CMK (cell line): ENCODE results near the gene ALPK3.
"Not testable (repeated sequence)": the region's sequence is repeated elsewhere in the genome, so short reads cannot be mapped to it uniquely, and the experiment has no call there.

Experiments used
- DNase-seq: peaks from one replicate; pipeline ENCODE4 v3.0.0-alpha.2; 2010; ENCODE audit warnings: low read depth

ALPK3 gene

DNA sequence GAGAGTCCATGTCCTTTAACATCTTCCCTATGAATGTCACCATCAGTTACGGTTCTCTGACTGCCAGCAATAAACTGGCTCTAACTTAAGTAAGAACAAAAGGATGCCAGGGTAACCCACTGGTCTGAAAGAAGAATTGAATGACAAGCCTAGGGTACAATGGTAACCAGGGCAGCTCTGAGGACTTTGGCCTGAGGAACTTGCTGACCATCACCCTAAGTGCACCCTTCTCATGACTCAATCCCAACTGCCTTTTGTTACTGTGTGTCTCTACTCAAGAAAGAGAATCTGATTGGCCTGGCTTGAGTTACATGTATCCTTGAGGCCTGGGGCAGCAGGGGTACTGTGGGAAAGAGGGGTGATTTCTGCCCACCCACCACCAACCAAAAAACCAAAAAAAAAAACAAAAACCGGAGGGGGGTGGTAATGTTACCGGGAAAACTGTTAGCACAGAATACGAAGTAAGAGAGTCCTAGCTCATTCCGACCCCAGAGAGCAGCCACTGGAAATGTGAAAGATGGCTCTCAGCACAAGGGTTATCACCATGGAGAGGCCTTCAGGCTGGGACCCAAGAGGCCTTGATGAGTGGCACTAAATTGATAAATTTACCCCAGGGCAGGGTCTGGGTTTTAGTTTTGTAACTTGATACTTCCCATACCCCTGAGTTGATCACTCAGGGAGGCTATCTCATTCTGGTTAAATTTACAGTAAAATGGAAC, 58.0 kb downstream of the ALPK3 start:
- DNase-seq = no peak

DNA sequence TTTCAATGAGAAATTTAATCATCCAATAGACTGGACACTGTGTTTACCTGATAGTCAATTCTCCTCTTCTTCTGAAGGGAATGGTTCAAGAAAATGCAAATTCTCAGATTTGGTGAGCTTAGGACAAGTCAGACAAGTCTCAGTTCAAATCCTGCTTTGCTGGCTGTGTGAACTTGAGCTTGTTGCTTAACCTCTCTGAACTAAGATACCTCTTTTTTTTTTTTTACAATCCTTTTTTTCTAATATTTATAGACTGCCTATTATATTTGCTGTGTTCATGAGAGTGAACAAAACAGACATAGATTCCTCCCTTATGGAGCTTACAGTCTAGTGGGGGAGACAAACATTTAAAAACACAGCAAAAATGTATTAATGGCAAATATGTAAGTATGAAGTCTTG, 59.1 kb downstream of the ALPK3 start:
- no peak for DNase-seq

DNA sequence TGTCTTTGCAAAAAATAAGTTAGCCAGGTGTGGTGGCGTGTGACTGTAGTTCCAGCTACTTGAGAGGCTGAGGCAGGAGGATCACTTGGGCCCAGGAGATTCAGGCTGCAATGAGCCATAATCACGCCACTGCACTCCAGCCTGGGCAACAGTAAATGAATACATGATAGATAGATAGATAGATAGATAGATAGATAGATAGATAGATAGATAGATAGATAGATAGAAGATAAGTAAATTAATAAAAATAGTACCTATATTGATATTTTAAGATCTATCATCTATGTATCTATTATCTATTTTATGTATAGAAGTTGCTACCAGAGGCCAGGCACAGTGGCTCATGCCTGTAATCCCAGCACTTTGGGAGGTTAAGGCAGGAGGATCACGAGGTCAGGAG, 60.5 kb downstream of the ALPK3 start:
- not testable (repeated sequence) for DNase-seq

DNA sequence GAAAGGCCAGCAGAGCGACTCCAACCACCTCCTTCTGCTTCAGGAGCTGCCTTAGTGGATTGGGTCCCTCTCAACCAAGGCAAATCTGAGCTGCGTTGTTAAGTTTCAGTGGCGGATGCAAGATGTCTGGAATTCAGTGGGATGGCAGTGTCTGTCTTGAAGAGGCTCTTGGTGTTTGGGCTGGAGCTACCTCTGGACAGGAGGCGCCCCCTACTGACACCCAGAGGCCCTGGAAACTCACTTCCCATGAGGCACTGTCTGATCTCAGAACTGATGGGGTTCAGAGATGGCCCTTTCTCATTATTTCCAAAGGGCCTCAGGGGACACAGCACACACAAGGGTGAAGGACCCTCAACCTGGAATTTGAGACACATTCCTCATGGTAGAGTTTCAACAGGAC, 61.3 kb downstream of the ALPK3 start:
- no peak for DNase-seq

DNA sequence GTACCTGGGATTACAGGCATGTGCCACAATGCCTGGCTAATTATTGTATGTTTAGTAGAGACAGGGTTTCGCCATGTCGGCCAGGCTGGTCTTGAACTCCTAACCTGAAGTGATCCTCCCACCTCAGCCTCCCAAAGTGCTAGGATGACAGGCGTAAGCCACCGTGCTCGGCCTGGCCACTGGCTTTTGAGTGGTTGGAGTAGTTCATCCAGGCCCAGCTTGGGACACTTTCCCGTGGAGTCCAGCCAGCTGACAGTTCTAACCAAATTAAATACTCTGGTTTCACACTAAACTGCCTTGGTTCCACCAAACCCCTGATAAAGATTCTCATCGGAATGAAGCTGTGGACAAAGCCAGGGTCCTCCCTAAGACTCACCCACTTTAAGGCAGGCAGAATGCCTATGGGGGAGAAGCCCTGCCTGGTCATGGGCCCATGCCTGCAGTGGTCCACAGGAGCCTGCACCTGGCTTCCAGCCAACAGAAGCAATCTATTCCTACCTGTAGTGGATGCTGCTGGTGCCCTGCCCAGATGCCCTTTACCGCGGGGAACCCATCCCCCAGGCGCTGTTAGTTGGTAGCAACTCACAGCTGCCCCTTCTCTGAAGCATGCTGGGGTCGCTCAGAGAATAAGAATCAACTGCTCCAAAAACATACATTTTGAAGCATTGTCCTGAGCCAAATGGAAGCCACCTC, 62.1 kb downstream of the ALPK3 start:
- DNase-seq = no peak

DNA sequence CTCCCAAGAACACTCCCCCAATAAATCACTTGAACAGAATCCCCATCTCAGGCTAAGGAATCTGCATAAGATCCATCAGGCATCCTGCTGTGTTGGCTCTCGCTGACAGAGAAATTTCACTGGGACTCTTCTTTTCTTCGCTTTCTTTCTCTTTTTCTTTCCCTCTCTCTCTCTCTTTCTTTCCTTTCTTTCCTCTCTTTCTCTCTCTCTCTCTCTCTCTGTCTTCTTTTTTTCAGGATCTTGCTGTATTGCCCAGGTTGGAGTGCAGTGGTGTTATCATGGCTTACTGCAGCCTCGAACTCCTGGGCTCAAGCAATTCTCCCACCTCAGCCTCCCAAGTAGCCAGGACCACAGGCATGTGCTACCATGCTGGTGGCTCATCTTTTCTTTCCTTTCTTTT, 62.9 kb downstream of the ALPK3 start:
- DNase-seq = no peak

DNA sequence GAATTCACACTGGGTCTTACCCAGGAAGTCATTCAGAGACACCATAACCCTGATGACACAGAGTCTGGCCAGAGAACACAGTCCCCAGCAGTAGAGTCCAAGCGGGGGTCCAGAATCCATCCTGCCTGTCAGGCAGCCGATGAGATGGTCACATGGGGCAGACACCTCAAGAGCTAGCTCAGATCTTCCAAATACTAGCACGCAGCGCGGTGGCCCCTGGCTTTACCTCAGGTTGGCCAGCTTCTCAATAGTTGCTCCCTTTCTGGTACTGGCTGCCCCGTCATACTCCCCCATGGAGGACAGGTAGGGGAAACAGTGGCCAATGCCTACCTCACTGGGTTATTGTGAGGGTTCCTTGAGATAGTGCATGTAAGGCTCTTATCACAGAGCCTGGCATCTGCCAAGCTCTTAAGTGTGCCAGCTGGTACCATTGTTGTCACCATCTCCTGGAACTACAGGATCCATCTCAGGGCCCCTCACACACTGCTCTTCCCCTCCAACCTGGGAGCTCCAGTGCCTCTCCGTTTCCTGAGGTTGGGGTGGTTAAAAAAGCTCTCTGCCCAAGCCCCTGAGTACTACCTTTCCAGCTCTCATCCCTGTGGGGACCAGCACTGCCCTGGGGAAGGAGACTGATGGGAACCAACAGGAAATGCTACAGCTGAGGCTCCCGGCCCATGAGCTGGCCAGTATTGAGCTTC, 63.8 kb downstream of the ALPK3 start:
- DNase-seq = no peak

DNA sequence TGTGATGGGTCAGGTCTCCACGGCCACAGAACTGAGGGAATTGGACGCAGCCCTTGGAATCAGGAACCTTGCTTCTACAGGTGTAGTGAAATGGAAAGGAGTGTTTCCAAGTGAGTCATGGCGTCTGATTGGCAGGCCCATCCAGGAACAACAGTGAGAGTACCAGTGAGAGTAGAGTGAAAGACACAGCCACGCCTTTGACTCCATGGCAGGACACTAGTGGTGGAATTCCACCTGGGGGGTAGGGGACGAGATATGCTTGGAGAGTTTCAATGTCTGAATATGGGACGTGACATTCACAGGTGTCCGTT, 64.3 kb downstream of the ALPK3 start:
- DNase-seq = no peak

DNA sequence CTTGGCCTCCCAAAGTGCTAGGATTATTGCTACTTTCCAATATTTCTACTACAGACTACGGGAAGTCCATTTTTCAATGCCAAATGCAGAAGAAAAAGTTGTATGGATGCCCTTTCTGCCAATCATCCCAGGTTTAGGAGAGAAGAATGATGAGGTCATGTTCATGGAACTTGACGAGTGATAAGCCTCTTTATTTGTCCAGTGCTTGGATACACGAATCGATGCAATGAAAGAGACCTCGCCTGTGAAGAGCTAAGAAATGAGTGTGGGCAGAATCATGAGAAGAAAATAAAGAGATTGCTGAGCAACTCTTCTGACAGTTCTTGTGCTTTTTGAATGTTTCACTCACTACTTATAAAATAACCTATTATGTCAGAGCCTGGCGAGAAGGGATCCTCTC, 66.3 kb downstream of the ALPK3 start:
- no peak for DNase-seq

DNA sequence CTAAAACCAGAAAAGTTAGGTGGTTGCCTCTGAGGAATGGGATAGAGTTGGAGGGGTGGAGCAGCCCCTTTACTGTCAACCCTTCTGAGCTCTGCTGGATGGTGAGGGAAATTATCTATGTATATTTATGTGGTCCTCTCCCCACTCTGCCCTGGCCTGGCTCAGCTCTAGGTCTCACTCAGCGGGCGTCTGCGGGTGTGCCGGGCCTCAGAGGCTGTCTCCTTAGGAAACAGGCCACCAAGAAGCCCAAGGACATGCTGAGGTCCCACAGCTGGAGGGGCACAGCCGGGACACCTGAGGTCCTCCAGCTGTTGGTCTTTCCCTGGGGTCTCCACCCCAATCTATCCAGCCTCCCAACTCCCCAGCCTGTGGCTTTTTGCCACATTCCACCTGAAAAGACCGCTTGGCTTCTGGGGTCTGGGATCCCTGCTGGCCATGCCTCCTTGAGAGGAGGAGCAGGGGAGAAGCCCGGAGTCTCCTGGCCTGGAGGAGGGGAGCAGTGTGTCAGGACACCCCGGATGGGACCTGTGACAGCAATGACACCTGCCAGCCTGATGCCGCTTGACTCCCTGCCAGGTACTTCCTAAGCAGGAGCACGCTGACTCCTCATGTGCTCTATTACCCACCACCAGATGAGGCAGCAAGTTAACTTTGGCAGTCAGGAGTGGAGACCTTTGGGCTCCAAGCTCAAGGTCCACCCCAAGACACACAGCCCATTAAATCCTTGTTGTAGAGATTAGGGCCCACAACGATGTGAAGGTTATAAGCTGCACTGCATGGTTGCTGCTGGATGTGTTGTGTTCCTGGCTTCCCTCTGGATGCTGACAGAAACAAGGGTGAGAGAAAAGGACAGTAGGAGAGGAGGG, 67.0 kb downstream of the ALPK3 start, which contains the start of gene SLC28A1:
SLC28A1 (plus strand) TSS at position 747 of the 866 bp plus-strand sequence. CDS start 3,099 bp downstream, outside the sequence.
- DNase-seq = no peak

DNA sequence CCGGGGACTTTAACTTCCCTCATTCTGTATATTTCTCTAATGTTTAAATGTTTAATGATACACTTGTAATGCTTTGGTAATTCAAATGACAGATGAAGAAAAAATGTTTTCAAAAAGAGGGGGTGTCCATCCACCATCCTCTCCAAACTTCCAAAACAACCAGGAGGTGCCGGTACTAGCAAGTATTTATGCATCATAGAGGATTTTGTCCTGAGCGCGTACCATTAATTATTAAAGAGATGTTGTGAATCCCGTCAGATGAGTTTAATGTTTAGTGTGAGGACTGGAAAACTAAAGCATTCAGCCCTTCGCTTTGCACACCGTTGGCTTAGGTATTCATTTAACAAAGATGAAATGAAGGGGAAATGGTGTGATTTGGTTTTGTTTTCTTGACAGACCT, 68.6 kb downstream of the ALPK3 start:
- no peak for DNase-seq

DNA sequence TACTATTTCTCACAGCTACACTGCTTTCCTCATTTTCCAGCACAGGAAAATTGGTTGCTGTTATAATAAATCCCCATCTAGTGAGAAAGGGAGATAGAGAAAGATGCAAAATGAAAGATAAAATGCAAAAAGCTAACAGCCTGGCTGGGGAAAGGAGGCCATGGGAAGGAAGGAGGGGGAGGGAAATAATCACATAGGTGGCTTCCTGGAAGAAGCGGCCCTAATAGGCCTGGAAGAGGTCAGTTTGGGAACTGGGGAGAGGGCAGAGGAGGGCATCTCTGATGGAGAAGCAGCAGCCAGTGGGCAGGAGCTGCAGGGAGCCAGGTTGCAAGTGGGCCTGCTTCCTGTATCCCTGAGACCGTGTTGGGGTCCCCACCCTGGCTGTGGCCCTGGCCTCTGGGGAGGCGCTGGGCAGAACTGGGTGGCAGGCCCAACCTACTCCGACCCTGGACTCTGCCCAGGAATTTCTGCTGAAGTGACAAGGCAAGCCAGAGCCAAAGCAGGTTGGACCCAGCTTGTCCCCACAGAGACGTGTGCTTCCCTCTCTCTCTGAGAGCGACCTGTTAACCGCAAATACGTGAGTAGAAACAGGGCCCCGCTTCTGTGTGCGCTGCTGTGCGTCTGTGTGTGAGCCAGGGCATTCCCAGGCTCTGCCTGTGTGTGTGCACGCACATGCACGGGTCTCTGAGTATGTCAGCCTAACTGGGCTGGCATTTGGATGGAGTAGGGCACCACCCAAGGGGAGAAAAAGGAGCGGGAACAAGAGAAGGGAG, 69.2 kb downstream of the ALPK3 start:
- no peak for DNase-seq

DNA sequence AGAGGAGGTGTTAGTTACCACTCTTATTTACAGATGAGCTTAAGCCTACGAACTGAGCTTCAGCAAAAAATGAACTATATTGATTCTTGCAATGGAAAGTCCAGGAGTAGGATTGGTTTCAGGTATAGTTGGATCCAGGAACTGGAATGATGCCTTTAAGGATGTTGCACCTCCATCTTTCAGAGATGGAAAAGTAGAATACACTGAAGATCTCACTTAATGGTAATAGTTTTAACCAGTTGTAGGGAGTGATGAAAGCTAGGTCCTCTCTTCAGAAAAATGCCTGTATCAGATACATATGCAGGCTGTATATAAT, 69.8 kb downstream of the ALPK3 start:
- DNase-seq = no peak

DNA sequence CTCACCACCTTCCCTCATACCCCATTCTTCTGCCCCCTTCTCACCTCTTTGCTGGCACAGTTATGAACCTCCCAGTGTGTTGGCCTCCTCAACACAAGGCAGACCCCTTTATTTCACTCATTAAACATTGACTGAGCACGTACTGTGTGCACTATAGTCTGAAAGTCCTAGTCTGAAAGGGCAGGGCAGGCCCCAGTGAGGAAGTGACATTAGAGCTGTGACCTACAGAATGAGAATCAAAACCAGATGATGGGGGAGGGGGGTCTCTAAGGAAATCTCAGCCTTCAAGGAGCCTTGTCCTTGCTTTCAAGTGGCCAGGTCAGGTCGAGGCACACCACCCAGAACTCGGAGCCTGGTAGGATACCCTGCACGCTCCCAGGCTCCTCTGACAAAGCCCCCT, 70.8 kb downstream of the ALPK3 start:
- no peak for DNase-seq

DNA sequence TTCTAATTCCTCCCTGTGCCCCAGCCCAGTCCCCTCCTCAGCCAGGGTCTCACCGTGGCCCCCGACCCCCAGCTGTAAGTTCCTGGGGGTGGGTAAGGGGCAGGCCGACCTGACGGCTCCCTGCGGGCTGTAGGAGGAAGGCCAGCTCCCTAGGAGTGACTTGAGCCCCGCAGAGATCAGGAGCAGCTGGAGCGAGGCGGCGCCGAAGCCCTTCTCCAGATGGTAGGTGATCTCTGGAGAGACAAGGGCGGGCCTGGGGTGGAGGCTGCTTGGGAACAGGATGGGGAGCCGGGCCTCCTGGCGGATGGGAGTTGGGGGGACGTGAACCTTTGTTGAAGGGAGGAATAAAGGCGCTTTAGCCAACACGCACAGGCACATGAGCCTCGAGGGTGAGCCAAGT, 71.5 kb downstream of the ALPK3 start:
- no peak for DNase-seq

DNA sequence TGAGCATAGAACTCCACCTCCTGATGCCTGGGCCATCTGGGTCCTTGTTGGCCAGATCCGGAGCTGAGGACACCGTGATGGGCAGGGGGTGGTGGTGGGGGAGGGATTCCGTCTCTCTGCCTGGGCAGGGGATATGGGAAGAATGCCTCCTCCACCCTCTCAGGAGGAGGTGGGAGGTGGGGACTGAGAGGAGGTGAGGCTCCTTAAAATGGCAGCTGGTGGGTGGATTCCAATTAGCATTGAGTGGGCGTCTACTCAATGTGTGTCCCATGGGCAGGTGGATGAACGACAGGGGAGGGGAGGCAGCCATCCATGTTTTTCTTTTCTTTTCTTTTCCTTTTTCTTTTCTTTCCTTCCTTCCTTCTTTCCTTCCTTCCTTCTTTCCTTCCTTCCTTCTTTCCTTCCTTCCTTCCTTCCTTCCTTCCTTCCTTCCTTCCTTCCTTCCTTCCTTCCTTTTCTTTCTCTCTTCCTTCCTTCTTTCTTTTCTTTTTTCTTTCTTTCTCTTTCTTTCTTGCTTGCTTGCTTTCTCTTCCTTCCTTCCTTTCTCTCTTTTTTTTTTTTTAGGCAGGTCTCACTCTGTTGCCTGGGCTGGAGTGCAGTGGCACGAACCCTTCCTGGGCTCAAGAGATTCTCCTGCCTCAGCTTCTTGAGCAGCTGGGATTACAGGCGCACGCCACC, 72.3 kb downstream of the ALPK3 start:
- DNase-seq = no peak

DNA sequence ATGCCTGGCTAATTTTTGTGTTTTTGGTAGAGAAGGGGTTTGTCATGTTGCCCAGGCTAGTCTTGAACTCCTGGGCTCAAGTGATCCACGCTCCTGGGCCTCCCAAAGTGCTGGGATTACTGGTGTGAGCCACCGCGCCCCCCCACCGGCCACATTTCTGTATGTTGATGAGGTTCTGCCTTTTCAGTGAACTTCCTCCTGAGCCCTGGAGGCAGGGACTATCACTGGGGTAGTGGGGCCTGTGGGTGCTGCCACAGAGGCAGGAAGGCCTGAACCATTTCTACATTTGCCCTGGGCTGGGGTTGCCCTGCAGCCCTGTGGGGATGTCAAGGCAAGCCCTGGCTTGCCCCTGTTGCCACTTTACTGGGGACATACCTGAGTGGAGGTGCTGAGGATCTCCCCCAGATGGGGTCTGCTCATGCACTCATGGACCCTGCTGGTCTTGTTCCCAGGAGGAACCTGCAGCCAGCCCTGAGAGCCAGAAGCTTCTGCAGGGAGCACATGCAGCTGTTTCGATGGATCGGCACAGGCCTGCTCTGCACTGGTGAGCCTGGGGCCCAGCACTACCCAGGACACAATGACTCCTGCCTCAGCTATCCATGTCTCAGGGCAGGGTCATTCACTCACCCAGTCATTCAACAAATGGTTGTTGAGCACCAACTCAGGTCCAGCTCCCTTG, 73.0 kb downstream of the ALPK3 start:
- DNase-seq = no peak

DNA sequence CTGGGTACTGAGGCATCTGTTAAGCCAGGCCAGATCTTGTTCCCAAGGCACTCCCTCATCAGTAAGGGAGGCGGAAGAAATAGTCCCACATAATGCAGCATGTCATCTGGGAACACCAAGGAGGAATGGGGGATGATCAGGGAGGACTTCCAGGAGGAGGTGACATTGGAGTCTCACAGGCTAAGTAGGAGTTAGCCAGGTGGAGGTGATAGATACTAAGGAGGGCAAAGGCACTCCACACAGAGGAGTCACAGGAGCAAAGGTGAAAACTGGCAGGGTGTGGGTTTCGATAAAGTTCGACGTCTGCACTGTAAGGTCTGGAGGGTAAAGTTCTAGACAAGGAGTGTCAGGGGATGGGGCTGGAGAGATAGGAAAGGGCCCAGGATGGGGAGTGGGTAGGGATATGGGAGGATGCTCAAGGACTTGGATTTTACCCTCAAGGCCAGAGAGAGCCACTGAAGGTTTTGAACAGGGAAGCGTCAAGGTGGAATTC, 73.6 kb downstream of the ALPK3 start:
- DNase-seq = no peak

DNA sequence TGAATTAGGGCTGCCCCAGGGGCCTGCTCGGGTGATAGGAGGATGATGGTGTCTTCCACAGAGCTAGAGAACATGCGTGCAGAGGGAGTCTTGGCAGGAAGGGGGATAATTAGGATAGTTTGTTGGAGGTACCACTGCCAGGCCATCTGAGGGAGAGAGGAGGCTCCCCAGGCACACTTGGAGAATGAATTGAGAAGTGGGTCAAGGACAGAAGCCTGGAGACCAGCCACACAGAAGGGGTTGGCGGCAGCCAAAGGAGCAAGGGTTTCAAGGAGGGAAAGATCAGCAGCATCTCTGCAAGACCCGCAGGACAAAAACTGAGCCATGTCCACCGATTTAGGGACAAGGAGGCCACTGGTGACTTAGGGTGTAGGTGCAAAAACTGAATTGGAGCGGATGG, 74.2 kb downstream of the ALPK3 start:
- DNase-seq = no peak

DNA sequence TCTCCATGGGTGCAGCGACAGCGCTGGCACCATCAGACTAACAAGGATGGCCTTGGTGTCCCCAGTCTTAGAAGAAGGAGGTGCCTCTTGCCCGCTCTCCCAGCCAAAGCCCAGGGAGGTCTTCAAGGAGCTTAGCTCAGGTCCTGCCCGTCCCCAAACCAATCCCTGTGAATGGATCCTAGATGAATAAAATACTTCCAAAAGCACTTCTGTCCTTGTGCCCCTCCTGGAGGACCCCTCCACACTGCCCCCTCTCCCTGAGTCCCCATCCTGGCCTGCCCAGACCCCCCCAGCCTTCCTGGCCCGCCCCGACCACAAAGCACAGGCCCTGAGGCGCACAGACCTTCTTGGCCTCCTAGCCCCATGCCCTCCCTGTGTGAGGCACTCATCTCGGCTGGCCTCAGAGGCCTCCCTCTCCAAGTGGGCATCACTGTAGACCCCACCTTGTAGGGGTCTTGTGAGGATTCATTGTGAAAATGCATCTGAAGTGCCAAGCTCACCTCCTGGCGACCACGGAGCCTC, 75.7 kb downstream of the ALPK3 start:
- DNase-seq = no peak
